T-helper 9 cell (primary cell): ENCODE data around the gene FAM184A.
A peak's percentile ranks its signal among the peaks of the same experiment; 100 is the strongest.
"Not testable (repeated sequence)": the region's sequence is repeated elsewhere in the genome, so short reads cannot be mapped to it uniquely, and the experiment has no call there.

Experiments used
- DNase-seq: peaks from one replicate; pipeline ENCODE4 v3.0.0-alpha.2; 2020
- total RNA-seq, 2 donors: gene quantifications; one replicate each; lab custom pipeline; 2026; lab: John Stamatoyannopoulos, UW

Gene FAM184A
- total RNA-seq: 5.6 to 11.5 reads per million in 2 donors

- peak; percentile 76 for DNase-seq
These were observed at the start of gene FAM184A for GRCh38 chr6:119078376-119079282. FAM184A (minus strand) TSS chr6:119078664; CDS start chr6:119078299, 365 bp downstream.

- DNase-seq: no peak
These were observed 49.2 kb upstream of the FAM184A start for GRCh38 chr6:119127627-119128026.

- no peak for DNase-seq
These were observed 48.4 kb upstream of the FAM184A start for GRCh38 chr6:119126826-119127225.

GRCh38 chr6:119126140-119126539 lies 47.7 kb upstream of the FAM184A start:
- no peak for DNase-seq

GRCh38 chr6:119125576-119125975 lies 47.1 kb upstream of the FAM184A start:
- no peak for DNase-seq

GRCh38 chr6:119124079-119124824 lies 45.8 kb upstream of the FAM184A start:
- no peak for DNase-seq

GRCh38 chr6:119122336-119122735 lies 43.9 kb upstream of the FAM184A start:
- no peak for DNase-seq

- DNase-seq: no peak
These were observed 42.9 kb upstream of the FAM184A start for GRCh38 chr6:119121367-119121766.

GRCh38 chr6:119119989-119120388 lies 41.5 kb upstream of the FAM184A start:
- no peak for DNase-seq

- not testable (repeated sequence) for DNase-seq
These were observed 40.6 kb upstream of the FAM184A start for GRCh38 chr6:119119062-119119461.

- no peak for DNase-seq
These were observed 38.3 kb upstream of the FAM184A start for GRCh38 chr6:119116712-119117281.

- no peak for DNase-seq
These were observed 35.5 kb upstream of the FAM184A start for GRCh38 chr6:119113961-119114360.

GRCh38 chr6:119112812-119113530 lies 34.5 kb upstream of the FAM184A start:
- DNase-seq: no peak

GRCh38 chr6:119110601-119111548 lies 32.4 kb upstream of the FAM184A start:
- DNase-seq: peak; percentile 11

GRCh38 chr6:119109654-119110325 lies 31.3 kb upstream of the FAM184A start:
- DNase-seq: no peak

- DNase-seq: no peak
These were observed 29.6 kb upstream of the FAM184A start for GRCh38 chr6:119108076-119108475.

- no peak for DNase-seq
These were observed 26.8 kb upstream of the FAM184A start for GRCh38 chr6:119105282-119105681.

GRCh38 chr6:119102901-119103300 lies 24.4 kb upstream of the FAM184A start:
- no peak for DNase-seq

- no peak for DNase-seq
These were observed 21.7 kb upstream of the FAM184A start for GRCh38 chr6:119100115-119100514.

GRCh38 chr6:119097815-119098361 lies 19.4 kb upstream of the FAM184A start:
- DNase-seq: not testable (repeated sequence)
